H9 (cell line): ENCODE results near the gene GP1BB. TPM values are rescaled to one million over a fixed set of nuclear protein-coding genes. Genes with fewer than 3 reads are reported as not detected.

Source experiments
- DNase-seq: peaks from one replicate; pipeline ENCODE4 v3.0.0-alpha.2; 2017
- H2AFZ ChIP-seq: one replicate; pipeline ENCODE4 v1.6.1; 2013; ENCODE audit warnings: mild to moderate bottlenecking, low read length, control low read depth, moderate library complexity
- H2AK5ac ChIP-seq: 2 replicates; pipeline ENCODE4 v1.6.1; 2013; ENCODE audit warnings: low read length, control low read depth, mixed read lengths; ENCODE audit not compliant: insufficient read length
- H2BK120ac ChIP-seq: one replicate; pipeline ENCODE4 v1.6.1; 2013; ENCODE audit warnings: low read depth, mild to moderate bottlenecking, low read length, control low read depth, inconsistent platforms; ENCODE audit not compliant: poor library complexity, severe bottlenecking
- H2BK12ac ChIP-seq: 2 replicates; pipeline ENCODE4 v1.6.1; 2013; ENCODE audit warnings: low read length, control low read depth, mixed read lengths, low read depth; ENCODE audit not compliant: insufficient read length
- H2BK15ac ChIP-seq: 2 replicates; pipeline ENCODE4 v1.6.1; 2013; ENCODE audit warnings: low read depth, low read length, control low read depth
- H2BK20ac ChIP-seq: one replicate; pipeline ENCODE4 v1.6.1; 2013; ENCODE audit warnings: low read depth, mild to moderate bottlenecking, low read length, control low read depth, inconsistent platforms; ENCODE audit not compliant: poor library complexity, severe bottlenecking
- H2BK5ac ChIP-seq: 2 replicates; pipeline ENCODE4 v1.6.1; 2013; ENCODE audit warnings: low read length, control low read depth, mixed read lengths; ENCODE audit not compliant: insufficient read length
- H3K14ac ChIP-seq: 2 replicates; pipeline ENCODE4 v1.6.1; 2013; ENCODE audit warnings: low read length, control low read depth; ENCODE audit not compliant: insufficient read depth
- H3K18ac ChIP-seq: 2 replicates; pipeline ENCODE4 v1.6.1; 2013; ENCODE audit warnings: low read depth, mild to moderate bottlenecking, mixed read lengths, low read length, control low read depth; ENCODE audit not compliant: insufficient read length
- H3K23ac ChIP-seq: 2 replicates; pipeline ENCODE4 v1.6.1; 2013; ENCODE audit warnings: low read length, control low read depth, mixed read lengths, low read depth; ENCODE audit not compliant: insufficient read length
- H3K23me2 ChIP-seq: 2 replicates; pipeline ENCODE4 v1.6.1; 2013; ENCODE audit warnings: low read depth, mild to moderate bottlenecking, mixed read lengths, low read length, control low read depth; ENCODE audit not compliant: insufficient read length, poor library complexity, severe bottlenecking
- H3K27ac ChIP-seq: 2 replicates; pipeline ENCODE4 v1.5.1; 2013; ENCODE audit warnings: low read length, control low read depth, mixed read lengths, low read depth; ENCODE audit not compliant: insufficient read length
- H3K27me3 ChIP-seq: 2 replicates; pipeline ENCODE4 v1.6.1; 2013; ENCODE audit warnings: low read length, control low read depth, inconsistent platforms; ENCODE audit not compliant: insufficient read depth
- H3K4ac ChIP-seq: 2 replicates; pipeline ENCODE4 v1.6.1; 2013; ENCODE audit warnings: low read depth, mild to moderate bottlenecking, control low read depth, inconsistent platforms, low read length, moderate library complexity
- H3K4me1 ChIP-seq: 2 replicates; pipeline ENCODE4 v1.6.1; 2013; ENCODE audit warnings: low read length, control low read depth, inconsistent platforms; ENCODE audit not compliant: insufficient read depth
- H3K4me2 ChIP-seq: 2 replicates; pipeline ENCODE4 v1.6.1; 2013; ENCODE audit warnings: low read length, control low read depth, mixed read lengths; ENCODE audit not compliant: insufficient read length, insufficient read depth
- H3K56ac ChIP-seq: 2 replicates; pipeline ENCODE4 v1.6.1; 2013; ENCODE audit warnings: low read depth, mild to moderate bottlenecking, mixed read lengths, low read length, control low read depth; ENCODE audit not compliant: insufficient read length
- H3K79me1 ChIP-seq: 2 replicates; pipeline ENCODE4 v1.6.1; 2013; ENCODE audit warnings: low read depth, mild to moderate bottlenecking, moderate library complexity, low read length, control low read depth, inconsistent platforms; ENCODE audit not compliant: insufficient read depth, poor library complexity, severe bottlenecking
- H3K79me2 ChIP-seq: 2 replicates; pipeline ENCODE4 v1.6.1; 2013; ENCODE audit warnings: low read length, control low read depth, inconsistent platforms; ENCODE audit not compliant: insufficient read depth
- H3K9ac ChIP-seq: 2 replicates; pipeline ENCODE4 v1.6.1; 2013; ENCODE audit warnings: low read length, control low read depth, mixed read lengths; ENCODE audit not compliant: insufficient read length; ENCODE audit errors: extremely low read depth
- H3K9me3 ChIP-seq: one replicate; pipeline ENCODE4 v1.6.1; 2013; ENCODE audit warnings: low read depth, low read length, inconsistent platforms; ENCODE audit not compliant: control insufficient read depth
- H3T11ph ChIP-seq: one replicate; pipeline ENCODE4 v1.6.1; 2013; ENCODE audit warnings: mild to moderate bottlenecking, low read length, control low read depth, inconsistent platforms
- H4K20me1 ChIP-seq: one replicate; pipeline ENCODE4 v1.6.1; 2013; ENCODE audit not compliant: control insufficient read depth, insufficient read length, insufficient read depth
- H4K5ac ChIP-seq: 2 replicates; pipeline ENCODE4 v1.6.1; 2013; ENCODE audit warnings: low read depth, mild to moderate bottlenecking, mixed read lengths, low read length, control low read depth; ENCODE audit not compliant: insufficient read length
- H4K8ac ChIP-seq: replicated peaks from 2 replicates; pipeline ENCODE4 v1.6.1; 2013; ENCODE audit warnings: low read length, control low read depth, mixed read lengths, low read depth; ENCODE audit not compliant: insufficient read length
- H4K91ac ChIP-seq: 2 replicates; pipeline ENCODE4 v1.6.1; 2013; ENCODE audit warnings: low read depth, mild to moderate bottlenecking, moderate library complexity, mixed read lengths, low read length, control low read depth; ENCODE audit not compliant: insufficient read length
- H3K27ac Mint-ChIP-seq, 3 experiments: 2 replicates in 2 of 3; 3 replicates in 1 of 3; pipeline ENCODE4 v1.8.0; 2020 to 2021; ENCODE audit warnings: mixed read lengths in 3 of 3, mild to moderate bottlenecking in 1 of 3, moderate library complexity in 1 of 3
- H3K27me3 Mint-ChIP-seq: 2 replicates; pipeline ENCODE4 v1.8.0; 2021; ENCODE audit warnings: low read depth, mild to moderate bottlenecking, moderate library complexity, mixed read lengths
- H3K36me3 Mint-ChIP-seq, 3 experiments: 2 replicates in 2 of 3; 3 replicates in 1 of 3; pipeline ENCODE4 v1.8.0; 2020 to 2021; ENCODE audit warnings: low read depth in 3 of 3, mixed read lengths in 3 of 3; ENCODE audit not compliant: insufficient read depth in 1 of 3
- H3K4me1 Mint-ChIP-seq, 2 experiments: 2 replicates each; pipeline ENCODE4 v1.8.0; 2020; ENCODE audit warnings: mixed read lengths in 2 of 2
- H3K4me3 Mint-ChIP-seq, 2 experiments: 2 replicates in 1 of 2; 3 replicates in 1 of 2; pipeline ENCODE4 v1.8.0; 2020 to 2021; ENCODE audit warnings: mild to moderate bottlenecking in 2 of 2, mixed read lengths in 2 of 2, moderate library complexity in 1 of 2
- H3K9me3 Mint-ChIP-seq, 2 experiments: 2 replicates in 1 of 2; 3 replicates in 1 of 2; pipeline ENCODE4 v1.8.0; 2020; ENCODE audit warnings: mild to moderate bottlenecking in 2 of 2, mixed read lengths in 2 of 2, moderate library complexity in 1 of 2
- CTCF ChIP-seq: fragments of 200-600 bp; sonication (generic); conservative IDR thresholded peaks from 3 replicates; pipeline ENCODE4 v1.8.0; 2021; ENCODE audit warnings: antibody characterized with exemption, mild to moderate bottlenecking
- WGBS: extraction: QIAGEN DNeasy Blood & Tissue Kit; methylation state at CpG from one replicate; pipeline ENCODE4 v1.1.7; 2013; ENCODE audit warnings: missing lambda C conversion rate, low lambda C conversion rate, mixed read lengths; ENCODE audit not compliant: insufficient read length; ENCODE audit errors: extremely low coverage; 5-methylcytosine and 5-hydroxymethylcytosine counted together
- total RNA-seq: library from RNA; stranded (reverse); gene quantifications from 2 replicates; pipeline ENCODE4 v1.2.1, GENCODE V29; 2021

Gene GP1BB
- total RNA-seq, 1 experiment from 2014 or later = 3.4 TPM

GRCh38 chr22:19757140-19757984 lies 34.0 kb downstream of the GP1BB start:
- H4K5ac ChIP-seq = no peak overlapping the region
- no CpG with 5 or more reads among the region's 16 CpGs for WGBS
- Mint-ChIP-seq H3K27me3 (peaks cover 90% of the 10 kb centered on the region), H3K27ac (no peak overlapping the region), H3K4me3 (peak overlapping the region in 1 of 2 experiments; percentile 70; a peak in 4 of 5 replicates), H3K36me3 (peaks cover 0 to 3% (median 0%) of the 10 kb centered on the region in 3 experiments; a peak in 2 of 7 replicates), H3K9me3 (peaks cover 8 to 10% of the 10 kb centered on the region in 2 experiments; a peak in 4 of 5 replicates), H3K4me1 (peaks cover 23 to 35% of the 10 kb centered on the region in 2 experiments)
- H2AFZ ChIP-seq = no peak overlapping the region
- no peaks in the 10 kb centered on the region for H3K4me1 ChIP-seq
- H2AK5ac ChIP-seq = no peak overlapping the region
- no peaks in the 10 kb centered on the region for H3K79me1 ChIP-seq
- no peak overlapping the region for H3K9ac ChIP-seq
- no peak overlapping the region for H3T11ph ChIP-seq
- no peak overlapping the region for H4K91ac ChIP-seq
- no peak overlapping the region for H2BK120ac ChIP-seq
- no peak overlapping the region for H2BK5ac ChIP-seq
- no peak overlapping the region for H3K18ac ChIP-seq
- H4K8ac ChIP-seq = no peak overlapping the region
- no peak overlapping the region for H2BK12ac ChIP-seq
- no peak overlapping the region for H2BK15ac ChIP-seq
- no peaks in the 10 kb centered on the region for H3K79me2 ChIP-seq
- H3K23me2 ChIP-seq = no peaks in the 10 kb centered on the region
- no peak overlapping the region for H3K23ac ChIP-seq
- H3K4ac ChIP-seq = no peak overlapping the region
- H3K14ac ChIP-seq = no peak overlapping the region
- no peak overlapping the region for H2BK20ac ChIP-seq
- H3K27ac ChIP-seq = no peak overlapping the region
- H3K9me3 ChIP-seq = no peaks in the 10 kb centered on the region
- peaks cover 81% of the 10 kb centered on the region for H3K27me3 ChIP-seq
- H3K56ac ChIP-seq = no peak overlapping the region
- peaks cover 3% of the 10 kb centered on the region for H4K20me1 ChIP-seq
- DNase-seq = no peak
- no peak overlapping the region for H3K4me2 ChIP-seq
- no peak for TF ChIP-seq CTCF
